Thyroid gland (tissue), 4 donors: ENCODE results near the gene TRIM7.

Experiments
- CTCF ChIP-seq, 6 experiments: fragments of 200-600 bp in 3 of 6; fragments of 450-650 bp in 3 of 6; sonication (generic) in 3 of 6; IDR thresholded peaks; one replicate each; pipeline ENCODE4 v1.5.1; 2016 to 2019; ENCODE audit warnings: antibody characterized with exemption in 6 of 6, mild to moderate bottlenecking in 2 of 6, inconsistent platforms in 1 of 6, moderate library complexity in 1 of 6
- POLR2A ChIP-seq, 2 donors: fragments of 450-650 bp; IDR thresholded peaks; one replicate each; pipeline ENCODE4 v1.6.1; 2017; ENCODE audit warnings: antibody characterized with exemption in 2 of 2, mild to moderate bottlenecking in 2 of 2, moderate library complexity in 1 of 2

- TF ChIP-seq CTCF (IDR thresholded peaks at IDR 0.05): no peak
- no peak for TF ChIP-seq POLR2A (IDR thresholded peaks at IDR 0.05)
These were observed 32.0 kb downstream of the TRIM7 start for GRCh38 chr5:181173027-181173419.
